ENCODE data around the gene TBL1X.

TBL1X gene

DNA sequence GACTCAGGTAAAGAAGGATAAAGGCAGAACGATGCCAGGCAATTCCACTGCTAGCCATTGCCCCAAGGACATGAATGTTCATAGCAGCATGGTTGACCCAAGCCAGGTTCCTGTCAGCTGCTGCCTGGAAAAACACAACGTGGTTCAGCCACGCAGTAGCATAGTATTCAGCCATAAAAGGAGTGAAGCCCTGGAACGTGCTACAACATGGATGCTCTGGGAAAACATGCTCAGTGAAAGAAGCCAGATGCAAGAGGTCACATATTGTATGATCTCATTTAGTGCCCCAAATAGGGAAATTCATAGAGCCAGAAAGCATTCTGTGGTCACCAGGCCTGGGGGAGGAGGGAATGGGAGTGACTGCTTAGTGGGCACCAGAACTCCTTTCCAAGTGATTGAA is 170.9 kb downstream of the TBL1X start:
- DNase-seq = no peak

DNA sequence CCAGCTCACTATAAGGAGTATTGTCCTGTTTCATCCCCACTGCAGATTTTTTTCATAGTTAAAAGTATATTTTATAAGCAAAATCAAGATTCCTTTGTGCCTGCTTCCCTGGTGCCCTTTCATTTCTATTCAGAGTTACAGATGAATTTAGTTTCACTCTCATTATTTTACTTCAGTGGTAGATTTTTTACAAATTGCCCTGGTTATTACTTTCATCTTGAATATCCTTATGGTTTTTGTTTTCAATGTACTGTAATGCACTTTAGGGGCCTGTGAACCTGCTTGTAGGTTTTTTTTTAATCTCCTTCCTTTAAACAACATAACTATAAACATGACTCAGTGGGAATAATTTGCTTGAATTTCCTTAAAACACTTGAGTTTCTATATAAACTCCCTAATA is 174.0 kb downstream of the TBL1X start:
- no peak for DNase-seq

DNA sequence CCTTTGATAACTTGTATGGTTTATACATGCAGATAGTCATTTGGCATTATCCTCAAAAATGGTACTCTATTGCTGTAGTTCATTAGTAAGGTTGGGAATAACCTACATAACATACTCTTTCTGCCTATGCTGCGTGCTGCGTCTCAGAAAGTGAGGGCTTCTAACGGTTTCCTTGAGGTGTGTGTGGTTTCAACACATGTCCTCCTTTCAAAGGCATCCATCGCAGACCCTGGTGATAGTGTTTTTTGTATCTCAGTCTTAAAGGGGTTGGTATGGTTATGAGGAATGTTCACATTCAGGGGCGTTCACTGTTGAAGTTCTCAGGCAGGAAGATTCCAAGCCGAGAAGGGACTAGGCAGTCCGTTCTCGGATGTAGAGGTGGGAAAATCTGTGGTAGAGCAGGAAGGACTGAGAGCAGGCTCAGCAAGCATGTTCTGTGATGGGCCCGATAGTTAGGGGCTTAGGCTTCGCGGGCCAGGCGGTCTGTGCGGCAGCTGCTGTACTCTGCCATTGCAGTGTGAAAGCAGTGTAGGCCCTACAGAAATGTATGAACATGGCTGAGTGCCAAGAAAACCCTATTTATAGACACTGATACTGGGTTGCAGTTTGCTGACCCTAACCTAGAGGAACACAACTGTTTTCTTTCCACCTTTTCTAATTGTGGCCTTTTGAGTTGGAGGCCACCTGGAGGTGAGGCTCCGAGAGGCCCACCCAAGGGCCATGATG is 177.6 kb downstream of the TBL1X start:
- no peak for DNase-seq

DNA sequence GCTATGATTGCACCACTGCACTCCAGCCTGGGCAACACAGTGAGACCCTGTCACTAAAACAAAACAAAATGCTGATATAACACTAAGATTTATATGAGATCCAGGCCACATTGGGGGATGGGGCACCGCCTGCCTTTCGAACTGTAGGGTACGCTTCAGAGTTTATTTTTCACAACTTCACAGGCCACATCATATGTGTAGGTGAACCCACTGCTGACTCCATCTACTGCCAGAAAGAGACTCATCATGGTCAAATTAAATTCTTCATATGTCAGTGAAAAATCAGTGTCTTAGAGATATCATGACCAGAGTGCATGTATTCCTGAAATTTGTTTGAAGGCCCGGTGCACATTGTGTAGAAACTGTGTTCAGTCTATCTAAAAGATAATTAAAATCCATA is 178.9 kb downstream of the TBL1X start:
- DNase-seq = no peak

DNA sequence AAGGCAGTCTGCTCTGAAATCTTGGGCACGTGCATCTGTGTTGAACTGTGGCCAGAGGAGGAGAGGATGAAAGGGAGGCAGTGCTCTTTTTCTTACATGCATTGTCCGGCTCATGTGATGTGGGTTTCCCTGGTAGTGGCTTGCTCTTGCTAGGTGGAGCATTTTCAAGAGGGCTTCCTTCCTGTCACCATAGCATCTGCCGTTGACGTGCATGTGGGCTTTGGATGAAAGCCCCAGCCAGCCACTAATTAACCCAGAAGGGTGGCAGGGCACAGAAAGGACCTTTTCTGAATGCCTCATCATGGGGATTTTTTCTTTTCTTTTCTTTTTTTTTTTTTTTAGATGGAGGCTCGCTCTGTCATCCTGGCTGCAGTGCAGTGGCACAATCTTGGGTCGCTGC is 179.5 kb downstream of the TBL1X start:
- DNase-seq = peak in 3 of 5 donors; percentile 1 to 54 (median 8)

GRCh38 chrX:9646471-9647224 is 181.8 kb downstream of the TBL1X start:
- no peak for DNase-seq

DNA sequence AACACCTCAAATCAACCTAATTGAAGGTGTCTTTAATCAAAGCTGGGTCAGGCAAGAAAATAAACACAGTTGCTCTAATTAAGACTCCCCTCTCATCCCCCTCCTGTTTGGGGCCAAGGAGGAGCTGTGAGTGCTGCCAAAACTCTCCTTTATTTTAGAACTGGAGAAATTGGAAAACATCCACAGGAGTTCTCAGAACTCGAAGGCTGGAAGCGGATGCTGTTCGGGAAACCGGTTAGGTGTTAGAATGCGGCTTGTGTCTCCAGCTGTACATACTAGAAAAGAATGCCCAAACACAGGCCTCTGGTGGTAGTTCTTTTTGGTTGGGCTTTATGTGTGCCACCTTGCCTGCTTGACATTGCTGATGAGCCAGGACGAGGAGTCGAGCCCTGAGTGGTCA is 182.6 kb downstream of the TBL1X start:
- DNase-seq = no peak

GRCh38 chrX:9650091-9650490 is 185.2 kb downstream of the TBL1X start:
- no peak for DNase-seq

DNA sequence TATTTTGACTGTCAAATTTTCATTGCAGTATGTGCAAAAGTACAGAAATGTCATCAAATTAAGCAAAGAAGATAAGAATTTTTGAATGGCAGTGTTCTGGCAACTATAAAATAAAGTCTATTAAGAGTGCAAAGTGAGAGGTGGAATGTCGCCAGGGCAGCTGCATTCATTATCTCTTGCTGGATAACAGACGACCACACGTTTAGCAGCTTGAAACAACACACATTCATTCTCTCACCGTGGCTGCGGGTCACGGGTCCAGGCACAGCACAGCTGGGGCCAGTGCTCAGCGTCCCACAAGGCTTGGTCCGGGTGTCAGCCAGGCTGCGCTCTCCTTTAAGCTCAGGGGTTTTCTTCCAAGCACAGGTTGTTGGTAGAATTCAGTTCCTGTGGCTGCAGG is 186.9 kb downstream of the TBL1X start:
- no peak for DNase-seq

DNA sequence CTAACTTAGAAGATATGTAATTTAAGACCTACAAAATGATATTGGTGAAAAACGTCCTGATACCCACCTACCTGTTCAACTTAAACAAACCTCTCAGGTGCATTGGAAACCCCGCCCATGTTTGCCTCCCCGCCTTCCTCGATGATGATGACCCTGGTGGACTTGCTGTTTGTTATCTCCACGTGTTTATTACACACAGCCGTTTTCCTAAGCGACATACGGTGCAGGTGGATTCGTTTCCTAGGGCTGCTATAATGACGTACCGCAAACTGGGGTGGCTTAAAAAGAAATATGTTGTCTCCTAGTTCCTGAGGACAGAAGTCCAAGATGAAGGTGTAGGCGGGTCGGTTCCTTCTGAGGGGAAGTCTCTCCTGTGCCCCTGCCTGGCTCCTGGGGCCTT is 190.1 kb downstream of the TBL1X start:
- DNase-seq = no peak

GRCh38 chrX:9656277-9656676 is 191.4 kb downstream of the TBL1X start:
- DNase-seq = no peak

GRCh38 chrX:9656871-9657270 is 192.0 kb downstream of the TBL1X start:
- DNase-seq = no peak

DNA sequence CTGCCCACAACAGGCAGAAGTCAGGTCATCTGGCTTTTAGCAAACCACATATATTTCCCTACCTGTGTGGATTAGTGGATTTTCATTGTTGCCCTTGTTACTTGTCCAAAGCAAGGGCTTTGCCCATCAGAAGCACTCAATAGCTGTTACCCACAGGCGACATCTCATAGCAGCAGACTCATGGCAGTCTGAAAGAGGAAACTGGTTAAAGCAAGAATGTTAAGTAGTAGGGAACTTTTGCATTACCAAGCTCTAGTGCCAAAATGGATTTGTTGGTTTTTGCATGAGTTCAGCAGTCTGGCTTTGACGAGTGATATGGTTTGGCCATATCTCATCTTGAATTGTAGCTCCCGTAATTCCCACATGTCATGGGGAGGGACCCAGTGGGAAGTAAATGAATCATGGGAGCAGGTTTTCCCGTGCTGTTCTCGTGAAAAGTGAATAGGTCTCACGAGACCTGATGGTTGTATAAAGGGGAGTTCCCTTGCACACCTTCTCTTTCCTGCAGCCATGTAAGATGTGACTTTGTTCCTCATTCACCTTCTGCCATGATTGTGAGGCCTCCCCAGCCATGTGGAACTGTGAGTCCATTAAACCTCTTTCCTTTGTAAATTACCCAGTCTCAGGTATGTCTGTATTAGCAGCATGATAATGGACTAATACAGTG is 192.9 kb downstream of the TBL1X start:
- DNase-seq = no peak

GRCh38 chrX:9658409-9658808 is 193.6 kb downstream of the TBL1X start:
- DNase-seq = no peak

GRCh38 chrX:9659571-9660195 is 194.8 kb downstream of the TBL1X start:
- no peak for DNase-seq

DNA sequence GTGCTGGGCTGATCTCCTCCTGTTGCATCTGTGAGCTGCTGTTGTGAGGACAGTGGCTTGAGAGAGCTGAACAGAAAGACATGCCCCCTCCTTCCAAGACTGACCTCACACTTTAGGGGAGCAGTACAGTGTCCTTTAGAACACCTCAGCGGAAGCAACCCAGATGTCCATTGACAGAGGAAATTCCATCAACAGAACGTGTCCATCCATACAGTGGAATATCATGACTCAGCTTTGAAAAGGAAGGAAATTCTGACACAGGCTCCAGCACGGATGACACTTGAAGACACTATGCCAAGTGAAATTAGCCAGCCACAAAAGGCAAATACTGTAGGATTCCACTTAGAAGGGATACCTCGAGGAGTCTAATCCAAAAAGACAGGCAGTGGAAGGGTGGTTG is 197.3 kb downstream of the TBL1X start:
- no peak for DNase-seq

DNA sequence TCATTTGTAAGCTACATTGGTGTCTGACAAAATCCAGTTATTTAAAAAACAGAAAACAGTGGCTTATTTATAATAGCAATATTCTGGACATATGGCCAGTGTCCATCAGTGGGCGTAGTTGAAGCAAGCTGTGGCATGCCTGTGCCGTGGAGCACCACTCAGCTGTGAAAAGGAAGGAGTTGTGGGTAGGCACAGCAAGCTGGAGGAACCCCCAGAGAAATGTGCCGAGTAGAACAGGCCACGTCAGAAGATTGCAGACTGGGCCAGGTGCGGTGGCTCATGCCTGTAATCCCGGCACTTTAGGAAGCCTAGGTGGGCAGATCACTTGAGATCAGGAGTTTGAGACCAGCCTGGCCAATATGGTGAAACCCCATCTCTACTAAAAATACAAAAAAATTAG is 198.4 kb downstream of the TBL1X start:
- DNase-seq = no peak

GRCh38 chrX:9664224-9664623 is 199.4 kb downstream of the TBL1X start:
- DNase-seq = no peak

DNA sequence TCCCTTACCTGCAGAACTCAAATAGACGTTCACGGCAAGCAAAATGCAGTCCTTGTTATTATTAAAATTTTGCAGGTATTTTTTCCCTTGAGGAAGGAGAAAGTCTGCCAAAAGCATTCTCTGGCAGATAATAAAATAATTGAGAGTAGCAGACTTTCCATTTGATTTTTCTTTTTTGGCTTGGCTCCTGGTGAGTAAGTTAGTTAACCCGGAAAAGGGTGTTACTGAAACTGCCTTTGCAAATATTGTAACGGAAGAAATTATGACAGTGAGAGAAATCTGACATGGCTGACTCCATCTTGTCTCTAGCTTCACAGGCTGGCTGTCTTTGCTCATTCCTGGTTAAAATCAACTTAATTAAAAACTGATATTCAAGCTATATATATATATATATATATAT is 200.3 kb downstream of the TBL1X start:
- no peak for DNase-seq

- DNase-seq = no peak
Measured at GRCh38 chrX:9668537-9668936, 203.7 kb downstream of the TBL1X start.

GRCh38 chrX:9670136-9670814 is 205.4 kb downstream of the TBL1X start:
- no peak for DNase-seq

DNA sequence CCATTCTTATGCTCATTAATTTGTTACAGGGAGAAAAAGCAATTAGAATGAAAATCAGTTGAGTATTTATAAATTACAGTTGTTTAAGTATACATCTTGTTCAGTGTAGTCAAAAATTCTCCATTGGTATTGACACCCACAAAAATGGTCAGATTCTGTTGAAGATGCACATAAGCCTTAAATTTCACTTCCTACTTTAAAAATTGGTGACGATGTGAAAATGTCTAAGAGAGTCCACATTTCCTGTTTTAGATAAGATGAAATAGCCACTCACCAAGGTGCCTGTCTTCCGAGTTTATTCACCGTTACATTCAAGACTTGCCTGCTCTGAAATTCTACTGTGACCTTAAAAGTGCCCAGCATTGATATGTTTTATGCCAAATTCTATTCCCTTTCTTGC is 207.1 kb downstream of the TBL1X start:
- DNase-seq = no peak

DNA sequence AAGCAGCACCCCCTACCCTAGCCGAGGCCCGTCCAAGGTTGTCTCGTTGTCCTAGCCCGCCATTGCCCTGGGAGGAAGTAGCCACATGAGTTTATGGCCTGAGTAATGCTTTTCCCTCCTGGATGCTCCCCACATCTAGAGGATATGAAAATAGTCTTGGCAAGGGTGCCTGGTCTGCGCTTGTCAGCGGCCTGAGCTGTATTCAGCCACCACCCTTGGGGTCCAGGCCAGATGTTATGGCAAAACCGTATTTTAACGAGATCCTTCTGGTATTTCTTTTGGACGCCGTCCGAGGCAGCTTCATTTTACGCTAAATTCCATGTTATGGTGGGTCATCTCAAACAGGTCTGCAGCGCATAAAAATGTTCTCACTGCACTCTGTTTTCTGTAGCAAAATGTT is 211.4 kb downstream of the TBL1X start:
- DNase-seq = no peak
